Forelimb muscle (tissue), 1 donor: ENCODE data around the gene GRIK4. TPM values are rescaled to one million over a fixed set of nuclear protein-coding genes. Genes with fewer than 3 reads are reported as not detected.

Experiments
- DNase-seq: peaks from one replicate; pipeline ENCODE4 v3.0.0-alpha.2; 2013; ENCODE audit warnings: low read depth
- polyA plus RNA-seq: library from polyadenylated mRNA; unstranded; fragments of 120-200 nt; gene quantifications from one replicate; pipeline ENCODE4 v1.2.1, GENCODE V29; 2013; ENCODE audit not compliant: insufficient read length

The GRIK4 gene
- polyA plus RNA-seq, 1 donor, result 0.23 TPM

DNA sequence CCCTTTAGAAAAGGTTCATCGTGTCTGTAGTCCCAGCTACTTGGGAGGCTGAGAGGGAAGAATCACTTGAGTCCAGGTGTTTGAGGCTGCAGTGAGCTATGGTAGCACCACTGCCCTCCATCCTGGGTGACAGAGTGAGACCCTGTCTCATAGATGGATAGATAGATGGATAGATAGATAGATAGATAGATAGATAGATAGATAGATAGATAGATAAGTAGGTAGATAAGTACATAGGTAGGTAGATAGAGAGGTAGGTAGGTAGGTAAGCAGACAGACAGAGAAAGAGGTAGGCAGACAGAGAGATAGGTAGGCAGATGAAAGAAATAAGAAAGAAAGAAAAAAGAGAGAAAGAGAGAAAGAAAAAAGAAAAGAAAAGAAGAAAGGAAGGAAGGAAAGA is 156.4 kb downstream of the GRIK4 start:
- no peak for DNase-seq

DNA sequence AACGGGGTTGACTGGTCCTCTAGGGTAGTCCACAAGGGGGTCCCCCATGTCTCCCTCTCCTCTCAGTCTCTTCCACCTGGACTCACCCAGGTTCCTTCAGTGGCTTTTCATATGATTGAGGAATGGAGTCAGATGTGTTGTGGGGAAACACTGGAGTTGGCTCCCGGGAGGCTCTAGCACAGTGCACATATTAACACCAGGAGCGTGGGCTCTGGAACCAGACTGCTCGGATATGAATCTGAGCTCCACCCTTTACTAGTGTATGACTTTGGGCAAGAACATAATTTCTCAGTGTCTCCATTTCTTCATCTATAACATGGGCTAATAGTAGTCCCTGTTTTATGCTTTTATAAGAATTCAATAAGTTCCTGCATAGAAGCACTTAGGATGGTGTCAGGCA is 157.0 kb downstream of the GRIK4 start:
- DNase-seq, result no peak

DNA sequence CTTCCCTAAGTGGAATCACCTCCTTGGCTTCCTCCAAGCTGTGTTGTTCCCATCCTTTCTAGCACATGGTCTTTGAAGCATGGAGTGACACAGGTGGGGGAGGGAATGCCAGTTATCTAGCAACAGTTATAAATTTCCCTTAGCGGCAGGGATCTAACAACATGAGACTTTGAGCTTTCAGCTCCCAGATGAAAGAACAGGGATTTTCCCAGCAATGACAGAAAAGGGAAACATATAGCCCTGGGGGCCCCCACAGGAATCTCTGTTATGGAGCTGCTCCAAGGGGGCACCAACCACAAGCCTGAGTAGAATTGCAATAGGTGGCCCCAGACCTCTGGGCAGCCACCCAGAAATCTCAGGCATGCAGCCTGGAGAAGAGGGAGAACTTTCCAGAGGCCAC is 163.0 kb downstream of the GRIK4 start:
- no peak for DNase-seq

DNA sequence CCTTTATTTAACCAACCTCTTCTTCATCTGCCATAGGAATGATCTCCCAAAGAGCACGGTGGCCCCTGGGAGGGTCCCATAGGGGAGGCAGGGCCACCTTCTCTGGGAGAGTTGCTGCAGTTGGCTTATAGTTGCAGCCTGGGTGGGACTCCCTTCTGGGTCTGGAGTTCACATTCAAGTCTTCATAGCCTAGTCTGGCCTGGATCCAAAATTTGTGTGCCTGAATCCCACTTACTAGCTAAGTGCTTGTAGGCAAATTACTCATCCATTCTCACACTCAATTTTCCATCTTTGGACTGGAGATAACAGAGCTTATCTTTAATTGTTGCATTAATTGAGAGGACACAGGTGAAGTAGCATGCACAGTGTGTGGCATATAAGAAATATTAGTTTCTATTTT is 163.6 kb downstream of the GRIK4 start:
- no peak for DNase-seq

DNA sequence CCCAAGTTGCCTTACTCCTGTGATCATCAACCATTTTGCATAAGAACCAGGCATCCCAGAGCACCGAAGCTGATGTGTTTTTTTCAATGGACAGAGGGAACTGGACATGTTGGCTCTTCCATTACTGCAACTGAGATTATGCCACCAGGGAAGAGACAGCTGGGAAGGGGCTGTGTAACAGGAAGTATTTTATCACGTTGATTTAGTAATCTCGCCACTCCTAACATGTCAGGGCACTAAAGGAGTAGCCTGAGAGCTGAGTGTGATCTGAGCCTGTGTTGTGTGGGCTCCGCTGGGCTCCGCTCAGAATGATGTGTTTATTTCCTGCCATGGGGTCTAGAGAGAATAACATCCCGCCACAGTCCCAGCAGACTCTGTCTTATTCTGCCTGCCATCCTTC is 165.4 kb downstream of the GRIK4 start:
- DNase-seq, result no peak

DNA sequence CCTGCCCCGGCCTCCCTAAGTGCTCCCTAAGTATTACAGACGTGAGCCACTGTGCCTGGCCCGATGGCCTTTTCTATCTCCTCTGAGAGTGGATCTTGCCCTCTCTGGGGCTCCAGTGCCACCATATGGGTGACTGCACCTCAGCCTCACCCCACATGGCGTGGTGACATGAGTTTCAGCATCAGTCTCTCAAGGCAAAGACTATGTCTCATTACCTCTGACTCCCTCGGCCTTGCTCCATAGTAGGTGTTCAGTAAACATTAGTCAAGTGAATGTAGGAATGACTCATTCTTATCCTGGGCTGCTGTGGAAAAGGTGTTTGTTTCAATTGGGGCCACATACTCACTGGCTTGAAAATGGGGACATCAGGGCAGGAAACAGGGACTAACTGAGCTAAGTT is 168.8 kb downstream of the GRIK4 start:
- no peak for DNase-seq

DNA sequence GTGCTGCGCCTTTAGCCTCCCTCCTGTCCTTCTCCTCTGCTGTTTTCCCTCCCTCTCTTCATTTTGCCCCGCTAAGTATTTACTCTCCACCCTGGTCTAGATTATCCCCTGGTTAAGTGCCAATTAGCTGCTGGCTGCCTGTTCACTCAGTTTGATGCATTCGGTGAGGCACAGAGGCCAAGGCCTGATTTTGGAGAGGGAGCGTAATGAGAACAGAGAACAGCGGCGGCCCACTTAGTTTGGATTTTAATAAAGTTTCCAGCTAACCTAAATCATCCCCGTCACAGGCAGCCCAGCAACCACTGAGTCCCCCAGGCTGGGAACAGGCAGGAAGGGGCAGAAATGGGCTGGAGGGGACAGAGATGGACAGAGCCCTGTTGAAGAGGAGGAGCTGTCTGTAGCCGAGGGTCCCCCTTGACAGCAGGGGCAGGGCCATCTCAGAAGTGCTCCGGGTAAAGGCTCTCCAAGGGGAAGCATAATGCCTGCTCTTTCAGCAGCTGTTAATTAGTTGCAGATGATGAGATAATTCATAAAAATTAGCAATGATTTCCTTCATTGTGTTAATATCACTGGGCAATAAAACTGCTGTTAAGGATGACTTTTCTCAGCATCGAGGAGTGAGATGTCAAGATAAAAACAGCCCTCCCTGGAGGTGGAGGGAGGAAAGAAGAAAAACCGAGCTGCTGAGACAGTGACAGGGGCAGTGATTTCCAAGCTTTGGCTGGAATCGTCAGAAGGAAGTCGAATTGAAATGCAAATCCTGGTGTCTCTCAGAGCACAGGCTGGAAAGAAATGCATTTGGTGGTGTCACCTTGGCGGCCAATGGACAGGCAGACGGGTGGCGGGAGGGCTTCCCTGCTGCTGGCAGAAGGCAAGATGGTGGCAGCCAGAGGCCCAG is 170.1 kb downstream of the GRIK4 start:
- DNase-seq, result no peak

DNA sequence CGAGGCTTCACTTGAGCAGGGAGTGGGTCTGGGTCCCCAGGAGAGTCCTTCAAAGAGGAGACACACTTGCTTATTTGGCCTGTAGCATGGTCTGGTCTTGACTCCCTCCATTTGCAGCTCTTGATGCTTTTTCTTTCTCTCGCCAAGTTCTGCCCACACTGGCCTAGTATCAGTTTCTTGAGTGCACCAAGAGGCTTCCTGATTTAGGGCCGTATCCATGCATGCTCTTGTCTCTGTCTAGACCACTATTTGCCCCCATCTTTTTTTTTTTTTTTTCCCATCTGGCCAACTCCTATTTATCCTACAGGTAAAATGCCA is 170.7 kb downstream of the GRIK4 start:
- no peak for DNase-seq

DNA sequence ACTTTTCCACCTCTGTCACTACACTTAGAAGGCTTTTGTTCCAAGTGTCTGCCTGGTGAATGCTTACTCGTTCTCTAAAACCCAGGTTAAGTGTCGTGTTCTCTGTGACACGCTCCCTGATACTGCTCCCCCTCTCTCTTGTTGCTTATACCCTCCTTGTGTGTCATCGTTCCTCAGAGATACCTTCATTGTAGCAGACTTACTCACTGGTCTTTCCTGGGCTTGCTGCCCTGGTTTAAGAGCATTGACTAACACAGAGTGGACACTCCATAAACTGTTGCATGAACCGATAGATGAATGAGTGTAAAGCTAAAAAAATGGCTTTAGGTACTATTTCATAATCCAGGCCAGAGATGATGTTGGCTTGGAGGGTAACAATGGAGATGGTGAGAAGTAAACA is 171.3 kb downstream of the GRIK4 start:
- no peak for DNase-seq

DNA sequence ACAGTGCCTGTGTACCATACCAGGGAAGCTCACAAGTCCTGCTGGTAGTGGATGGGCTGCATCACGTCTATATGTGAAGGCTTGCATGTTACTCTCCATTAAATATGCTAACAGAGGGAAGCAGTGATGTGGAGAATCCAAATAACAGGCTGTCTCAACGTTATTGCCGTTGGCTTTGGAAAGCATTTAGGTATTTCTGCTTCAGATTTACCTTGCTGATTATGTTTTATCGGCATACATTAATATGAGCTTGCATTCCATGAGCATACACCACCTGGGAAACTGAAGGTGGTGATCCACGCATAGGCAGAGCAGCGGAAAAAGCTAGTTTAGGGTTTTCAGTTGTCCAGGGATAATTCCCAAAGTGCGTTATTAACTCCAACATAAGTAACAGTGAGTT is 175.0 kb downstream of the GRIK4 start:
- no peak for DNase-seq

DNA sequence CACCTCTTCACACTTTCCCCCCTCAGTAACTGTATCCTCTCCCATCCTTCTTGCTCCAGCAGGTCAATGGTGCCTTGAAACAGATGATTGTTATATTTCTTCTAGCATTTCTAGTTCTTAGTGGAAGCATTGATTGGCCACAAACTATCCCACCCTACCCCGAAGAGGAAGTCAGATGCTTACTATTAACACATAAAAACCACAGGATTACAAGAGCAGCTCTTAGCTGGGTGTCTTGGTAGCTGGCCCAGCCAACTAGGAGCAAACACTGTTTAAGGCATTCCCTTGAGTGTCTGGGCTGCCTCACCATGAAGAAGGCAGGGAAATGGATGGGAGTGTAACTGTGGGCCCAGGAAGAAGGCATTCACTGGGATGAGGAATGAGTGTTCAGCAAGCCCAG is 176.6 kb downstream of the GRIK4 start:
- no peak for DNase-seq

DNA sequence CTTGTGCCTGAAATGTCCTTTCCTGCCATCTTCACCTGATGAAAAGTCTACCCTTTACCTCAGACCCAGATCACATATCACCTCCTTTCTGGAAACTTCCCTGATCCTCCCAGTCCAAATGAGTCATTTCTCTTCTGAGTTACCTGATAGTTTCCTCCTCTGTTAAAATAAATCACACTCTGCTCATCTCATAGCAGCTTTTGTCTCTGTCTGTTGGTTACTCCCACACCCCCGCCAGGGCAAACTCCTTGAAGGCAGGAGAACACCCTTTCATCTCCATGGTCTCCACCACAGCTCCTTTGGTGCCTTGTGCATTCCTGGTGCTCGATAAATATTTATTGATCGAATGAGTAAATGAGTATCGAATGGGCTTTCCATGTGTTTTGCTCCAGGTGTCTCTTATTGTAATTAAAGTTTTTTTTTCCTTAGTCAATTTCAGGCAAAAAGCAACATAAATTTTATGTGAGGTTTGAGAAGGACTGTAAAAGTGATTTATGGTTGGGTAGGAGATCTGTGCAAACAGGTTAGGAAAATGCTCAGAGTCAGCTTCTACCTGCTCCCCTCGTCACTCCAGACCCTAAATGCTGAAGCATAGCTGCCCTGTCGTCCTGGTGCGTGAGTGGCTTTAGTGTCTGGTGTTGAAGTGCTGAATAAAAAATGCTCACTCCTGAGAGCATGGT is 178.2 kb downstream of the GRIK4 start:
- no peak for DNase-seq

DNA sequence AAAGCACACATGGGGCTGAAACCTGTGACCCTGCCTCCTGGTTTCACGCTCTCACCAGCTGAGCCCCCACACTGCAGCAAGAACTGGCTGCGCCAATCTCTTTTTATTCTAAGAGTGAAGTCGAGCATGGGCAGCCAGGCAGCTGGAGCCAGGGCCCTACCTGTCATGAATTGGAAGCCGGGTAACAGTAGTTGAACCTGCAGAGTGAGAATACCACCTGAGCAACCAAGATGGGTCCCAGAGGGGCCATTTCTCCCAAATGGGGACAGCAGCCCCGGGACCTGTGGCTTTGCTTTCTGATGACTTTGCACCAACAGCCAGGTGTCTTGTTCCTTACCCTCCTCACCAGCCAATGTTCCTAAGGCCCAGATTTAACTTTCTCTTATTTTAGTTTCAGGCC is 178.9 kb downstream of the GRIK4 start:
- no peak for DNase-seq

DNA sequence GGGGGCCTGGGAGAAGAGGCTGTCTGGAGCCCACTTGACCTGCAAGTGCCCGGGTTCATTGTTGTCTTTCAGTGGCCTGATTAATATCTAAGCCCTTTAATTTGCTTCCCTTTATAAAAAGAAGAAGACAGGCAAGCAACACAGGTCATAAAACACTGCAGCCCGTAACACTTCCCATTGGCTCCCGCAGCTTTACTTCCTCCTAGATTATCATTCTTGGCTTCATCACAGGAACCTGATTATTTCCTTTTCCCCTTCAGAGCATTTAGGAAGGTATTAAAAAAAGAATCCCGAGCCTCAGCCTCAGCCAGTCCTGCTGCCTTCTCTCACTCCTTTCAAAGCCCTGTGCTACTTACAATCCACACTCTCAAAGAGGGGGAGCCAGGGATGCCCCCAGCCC is 183.2 kb downstream of the GRIK4 start:
- DNase-seq, result no peak

DNA sequence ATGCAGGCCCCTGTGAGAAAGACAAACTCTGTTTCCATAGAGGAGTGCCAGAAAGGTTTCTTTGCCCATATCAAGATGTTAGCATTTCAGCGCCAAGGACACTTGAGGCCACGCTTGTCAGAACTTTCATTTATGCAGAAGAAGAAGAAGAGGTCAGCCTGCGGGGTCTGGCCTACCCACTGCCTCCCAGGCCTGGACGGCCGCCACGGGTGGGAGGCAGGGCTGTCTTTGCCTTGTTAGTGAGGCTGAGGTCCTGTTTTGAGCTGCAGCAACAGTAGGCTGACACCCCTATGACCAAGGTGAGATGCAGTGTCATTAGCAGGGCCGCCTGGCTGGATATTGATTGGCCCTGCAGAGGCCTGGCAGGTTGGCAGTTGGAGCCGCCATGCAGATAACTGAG is 183.9 kb downstream of the GRIK4 start:
- DNase-seq, result no peak

DNA sequence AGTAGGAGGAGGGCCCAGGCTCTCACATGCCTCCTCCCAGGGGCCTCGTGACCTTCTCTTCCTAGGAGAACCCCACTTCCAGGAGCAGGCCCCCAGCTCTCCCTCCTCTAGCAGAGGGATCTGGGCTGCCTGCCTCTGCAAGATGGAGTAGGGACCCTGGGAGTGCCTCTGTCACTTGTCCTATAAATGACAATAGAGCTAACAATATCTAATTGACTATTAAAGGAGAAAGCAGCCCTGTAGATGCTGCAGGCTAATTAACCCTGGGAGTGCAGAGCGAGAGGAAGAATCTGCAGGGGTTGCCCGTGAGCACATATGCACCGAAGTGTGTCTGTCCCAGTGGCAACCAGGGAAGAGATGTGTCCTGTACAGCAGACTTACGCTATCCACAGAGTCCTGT is 184.4 kb downstream of the GRIK4 start:
- no peak for DNase-seq

DNA sequence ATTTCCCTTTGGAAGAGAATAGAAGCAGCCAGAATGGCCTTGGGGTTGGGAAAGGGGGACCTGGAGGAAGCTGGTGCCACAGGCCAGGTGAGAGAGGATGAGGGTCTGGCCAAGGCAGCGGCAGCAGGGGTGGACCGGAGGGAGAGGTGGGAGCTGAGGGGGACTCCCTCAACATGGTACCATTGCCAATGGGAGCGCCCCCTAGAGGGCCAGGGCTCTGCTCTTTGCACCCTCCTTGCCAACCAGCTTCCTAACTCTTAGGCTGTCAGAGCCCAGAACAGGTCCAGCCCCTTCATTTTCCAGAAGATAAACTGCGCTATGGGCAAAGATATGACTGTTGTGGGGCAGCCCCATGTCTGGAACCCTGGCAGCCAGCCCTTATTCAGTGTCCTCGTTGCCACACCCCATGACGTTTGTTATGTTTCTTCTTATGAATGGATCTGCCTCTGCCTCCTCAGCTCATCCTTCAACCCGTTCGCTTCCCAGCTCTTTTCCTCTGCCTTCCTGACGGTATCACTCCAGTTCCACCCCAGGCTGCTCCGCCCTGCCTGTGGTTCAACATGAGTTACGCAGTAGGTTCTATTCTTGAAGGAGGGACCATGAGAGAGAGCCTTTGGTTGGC is 185.2 kb downstream of the GRIK4 start:
- DNase-seq, result no peak

DNA sequence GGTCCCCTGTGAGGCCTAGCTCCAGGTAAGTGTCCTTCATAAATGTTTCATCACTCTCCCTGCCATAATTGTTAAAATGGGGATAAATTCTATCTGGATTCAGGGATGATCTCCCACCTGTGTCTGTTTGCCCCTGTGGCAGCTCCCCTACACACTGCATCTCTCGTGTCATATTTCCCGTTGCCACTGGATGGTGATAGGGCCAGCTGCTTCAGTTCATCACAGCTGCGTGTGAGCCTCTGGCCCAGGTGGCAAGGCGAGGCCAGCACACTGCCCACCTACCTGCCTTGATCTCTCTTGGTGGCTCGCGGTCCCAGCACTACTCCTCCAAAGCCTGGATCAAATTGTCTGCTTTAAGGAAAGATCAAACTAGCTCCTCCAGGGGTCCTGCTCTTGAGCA is 187.4 kb downstream of the GRIK4 start:
- DNase-seq, result no peak

DNA sequence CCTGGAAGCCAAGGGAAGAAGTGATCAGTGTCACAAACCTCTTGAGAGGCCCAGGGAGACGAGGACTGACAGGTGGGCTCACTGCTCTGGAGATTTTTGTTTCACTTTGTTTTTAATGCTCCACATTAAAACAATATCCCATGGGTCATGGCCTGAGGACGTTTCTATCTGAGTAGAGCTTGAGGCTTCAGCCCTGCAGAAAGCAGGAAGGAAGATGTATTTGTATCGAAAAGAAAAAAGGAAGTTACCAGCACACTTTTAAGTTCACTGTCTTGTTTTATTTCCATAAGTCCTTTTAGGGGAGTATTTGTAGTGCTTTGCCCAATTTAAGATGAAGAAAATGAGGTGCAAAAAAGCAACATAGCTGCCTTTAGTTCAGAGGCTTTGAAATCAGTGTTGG is 191.1 kb downstream of the GRIK4 start:
- DNase-seq, result no peak

DNA sequence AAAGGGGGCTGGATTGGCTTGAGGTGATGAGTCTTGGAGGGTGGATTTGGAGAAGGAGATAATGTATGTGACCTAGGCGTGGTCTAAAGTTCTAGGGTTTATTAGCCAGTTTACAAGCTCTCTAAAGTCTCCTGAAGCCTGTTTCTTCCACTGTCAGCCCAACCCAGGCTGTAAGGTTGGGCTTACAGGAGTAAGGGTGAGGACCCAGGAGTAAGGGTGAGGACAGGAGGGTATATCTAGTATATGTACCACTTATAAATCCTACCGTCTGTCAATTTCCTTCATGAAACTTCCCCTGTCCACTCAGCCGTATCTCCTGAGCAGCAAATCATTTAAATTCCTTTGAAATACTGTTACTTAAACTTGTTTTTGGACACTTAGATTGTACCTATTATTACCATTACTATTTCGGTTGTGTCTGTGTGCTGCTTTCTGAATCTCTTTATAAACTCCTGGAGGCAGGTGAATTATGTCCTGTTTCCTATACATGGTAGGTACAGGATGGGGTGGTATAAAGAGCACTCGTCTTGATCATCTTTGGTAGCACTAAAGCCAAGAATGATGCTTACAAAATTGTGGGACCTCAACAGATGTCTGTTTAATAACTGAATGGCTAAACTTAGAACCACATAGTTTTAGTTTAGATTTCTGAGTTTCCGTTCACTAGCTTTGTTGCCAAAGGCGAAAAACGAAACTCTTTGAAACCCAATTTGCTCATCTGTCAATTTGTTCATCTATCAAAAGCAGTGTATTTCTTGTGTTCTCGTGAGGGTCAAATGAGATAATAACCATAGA is 192.0 kb downstream of the GRIK4 start:
- DNase-seq, result no peak

DNA sequence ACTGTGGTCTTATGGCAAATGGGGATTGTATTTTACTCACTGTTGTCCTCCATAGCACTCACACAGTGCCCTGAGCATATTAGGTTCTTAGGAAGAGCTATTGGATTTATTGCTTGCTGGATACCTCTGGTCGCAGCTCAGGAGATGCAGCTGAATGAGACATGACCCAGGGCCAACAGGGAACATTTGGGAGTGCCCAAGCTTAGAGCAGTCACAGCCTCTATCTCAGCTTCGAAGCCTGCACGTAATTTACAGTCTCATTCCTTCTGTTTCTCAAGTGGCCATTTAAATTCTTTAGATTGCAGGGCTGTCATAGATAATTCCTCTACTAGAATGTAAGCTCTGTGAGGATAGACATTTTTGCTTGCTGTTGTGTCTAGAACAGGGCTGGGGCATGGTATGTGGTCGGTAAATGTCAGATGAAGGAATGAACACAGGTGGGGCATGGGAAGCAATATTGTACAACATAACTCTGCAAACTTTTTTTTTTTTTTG is 192.8 kb downstream of the GRIK4 start:
- DNase-seq, result no peak

DNA sequence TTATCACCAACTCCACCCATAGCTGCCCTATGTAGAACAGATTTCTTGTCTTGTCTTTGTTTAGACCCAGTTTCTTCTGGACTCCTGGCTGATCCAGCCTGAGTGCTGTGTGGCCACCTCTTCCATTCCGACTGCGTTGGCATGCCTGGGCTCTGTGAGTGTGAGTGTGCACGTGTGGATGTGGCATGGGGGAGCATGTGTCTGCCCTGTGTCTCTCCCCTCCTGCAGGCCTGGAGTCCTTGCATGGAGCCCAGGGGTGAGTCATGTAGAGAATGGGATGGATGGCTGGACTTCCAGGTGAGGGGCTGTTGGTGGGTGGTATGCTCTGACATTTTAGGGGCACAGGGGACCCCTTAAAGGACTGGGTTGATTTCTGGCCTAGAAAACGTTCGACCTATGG is 194.7 kb downstream of the GRIK4 start:
- DNase-seq, result no peak
